ENCODE data around the gene NR2C2AP. TPM values are rescaled to one million over a fixed set of nuclear protein-coding genes. Genes with fewer than 3 reads are reported as not detected.

Gene NR2C2AP
- total RNA-seq, 1 experiment from 2014 or later, result 42.1 TPM

DNA sequence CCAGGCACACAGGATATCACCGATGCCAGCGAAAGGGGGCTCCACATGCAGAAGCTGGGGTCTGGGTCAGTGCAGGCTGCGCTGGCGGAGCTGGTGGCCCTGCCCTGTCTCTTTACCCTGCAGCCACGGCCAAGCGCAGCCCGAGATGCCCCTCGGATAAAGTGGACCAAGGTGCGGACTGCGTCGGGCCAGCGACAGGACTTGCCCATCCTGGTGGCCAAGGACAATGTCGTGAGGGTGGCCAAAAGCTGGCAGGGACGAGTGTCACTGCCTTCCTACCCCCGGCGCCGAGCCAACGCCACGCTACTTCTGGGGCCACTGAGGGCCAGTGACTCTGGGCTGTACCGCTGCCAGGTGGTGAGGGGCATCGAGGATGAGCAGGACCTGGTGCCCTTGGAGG, 15.7 kb upstream of the NR2C2AP start:
- BruUV-seq (replicated peaks), result no TSS peak
- no peaks in the 10 kb centered on the region for H3K4me1 ChIP-seq (ENCODE audit: control insufficient read depth, insufficient read depth, low read length)
- TF ChIP-seq, protein P1, sequence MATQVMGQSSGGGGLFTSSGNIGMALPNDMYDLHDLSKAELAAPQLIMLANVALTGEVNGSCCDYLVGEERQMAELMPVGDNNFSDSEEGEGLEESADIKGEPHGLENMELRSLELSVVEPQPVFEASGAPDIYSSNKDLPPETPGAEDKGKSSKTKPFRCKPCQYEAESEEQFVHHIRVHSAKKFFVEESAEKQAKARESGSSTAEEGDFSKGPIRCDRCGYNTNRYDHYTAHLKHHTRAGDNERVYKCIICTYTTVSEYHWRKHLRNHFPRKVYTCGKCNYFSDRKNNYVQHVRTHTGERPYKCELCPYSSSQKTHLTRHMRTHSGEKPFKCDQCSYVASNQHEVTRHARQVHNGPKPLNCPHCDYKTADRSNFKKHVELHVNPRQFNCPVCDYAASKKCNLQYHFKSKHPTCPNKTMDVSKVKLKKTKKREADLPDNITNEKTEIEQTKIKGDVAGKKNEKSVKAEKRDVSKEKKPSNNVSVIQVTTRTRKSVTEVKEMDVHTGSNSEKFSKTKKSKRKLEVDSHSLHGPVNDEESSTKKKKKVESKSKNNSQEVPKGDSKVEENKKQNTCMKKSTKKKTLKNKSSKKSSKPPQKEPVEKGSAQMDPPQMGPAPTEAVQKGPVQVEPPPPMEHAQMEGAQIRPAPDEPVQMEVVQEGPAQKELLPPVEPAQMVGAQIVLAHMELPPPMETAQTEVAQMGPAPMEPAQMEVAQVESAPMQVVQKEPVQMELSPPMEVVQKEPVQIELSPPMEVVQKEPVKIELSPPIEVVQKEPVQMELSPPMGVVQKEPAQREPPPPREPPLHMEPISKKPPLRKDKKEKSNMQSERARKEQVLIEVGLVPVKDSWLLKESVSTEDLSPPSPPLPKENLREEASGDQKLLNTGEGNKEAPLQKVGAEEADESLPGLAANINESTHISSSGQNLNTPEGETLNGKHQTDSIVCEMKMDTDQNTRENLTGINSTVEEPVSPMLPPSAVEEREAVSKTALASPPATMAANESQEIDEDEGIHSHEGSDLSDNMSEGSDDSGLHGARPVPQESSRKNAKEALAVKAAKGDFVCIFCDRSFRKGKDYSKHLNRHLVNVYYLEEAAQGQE (IDR thresholded peaks at IDR 0.05; ENCODE audit: insufficient read depth in 1 of 2, low read depth in 2 of 2, low read length in 1 of 2), result no peak
- TF ChIP-seq POLR2AphosphoS5 (IDR thresholded peaks at IDR 0.05; ENCODE audit: low read depth, low read length) (no peak), SIN3A (IDR thresholded peaks at IDR 0.05; ENCODE audit: borderline replicate concordance, insufficient read depth, low read depth, low read length) (no peak), TCF7L2 (IDR thresholded peaks at IDR 0.05; ENCODE audit: low read depth, low read length) (no peak)
- TF ChIP-seq, protein P2, sequence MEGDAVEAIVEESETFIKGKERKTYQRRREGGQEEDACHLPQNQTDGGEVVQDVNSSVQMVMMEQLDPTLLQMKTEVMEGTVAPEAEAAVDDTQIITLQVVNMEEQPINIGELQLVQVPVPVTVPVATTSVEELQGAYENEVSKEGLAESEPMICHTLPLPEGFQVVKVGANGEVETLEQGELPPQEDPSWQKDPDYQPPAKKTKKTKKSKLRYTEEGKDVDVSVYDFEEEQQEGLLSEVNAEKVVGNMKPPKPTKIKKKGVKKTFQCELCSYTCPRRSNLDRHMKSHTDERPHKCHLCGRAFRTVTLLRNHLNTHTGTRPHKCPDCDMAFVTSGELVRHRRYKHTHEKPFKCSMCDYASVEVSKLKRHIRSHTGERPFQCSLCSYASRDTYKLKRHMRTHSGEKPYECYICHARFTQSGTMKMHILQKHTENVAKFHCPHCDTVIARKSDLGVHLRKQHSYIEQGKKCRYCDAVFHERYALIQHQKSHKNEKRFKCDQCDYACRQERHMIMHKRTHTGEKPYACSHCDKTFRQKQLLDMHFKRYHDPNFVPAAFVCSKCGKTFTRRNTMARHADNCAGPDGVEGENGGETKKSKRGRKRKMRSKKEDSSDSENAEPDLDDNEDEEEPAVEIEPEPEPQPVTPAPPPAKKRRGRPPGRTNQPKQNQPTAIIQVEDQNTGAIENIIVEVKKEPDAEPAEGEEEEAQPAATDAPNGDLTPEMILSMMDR (IDR thresholded peaks at IDR 0.05), result no peak
- no peak overlapping the region for H3K4me3 ChIP-seq (ENCODE audit: low read depth in 2 of 2, low read length in 2 of 2)
- ATAC-seq, result no peak
- DNase-seq (ENCODE audit: low read depth, low spot score), result no peak
- ChIA-PET POLR2A (no interaction called here), CTCF (interaction anchor here (0.7 kb wide), 1 partner anchor 95 kb away, joined by 10 read pairs; no protein-coding TSS in a partner anchor)
- no peaks in the 10 kb centered on the region for H3K27me3 ChIP-seq (ENCODE audit: control insufficient read depth, insufficient read depth, low read length)
- in situ Hi-C loops (cut with HindIII; ENCODE audit: low pct_unique_long_range_greater_than_20kb, low sequenced_read_pairs), result no loop called here
- no peak overlapping the region for H3K27ac ChIP-seq (ENCODE audit: low read length)
- H3K36me3 ChIP-seq (ENCODE audit: control insufficient read depth, insufficient read depth, low read length), result no peaks in the 10 kb centered on the region
- intact Hi-C loops (cut with micrococcal nuclease; ENCODE audit: unreplicated experiment), result no loop called here
- no peaks in the 10 kb centered on the region for H3K9me3 ChIP-seq (ENCODE audit: control insufficient read depth, insufficient read depth, low read depth, low read length)

DNA sequence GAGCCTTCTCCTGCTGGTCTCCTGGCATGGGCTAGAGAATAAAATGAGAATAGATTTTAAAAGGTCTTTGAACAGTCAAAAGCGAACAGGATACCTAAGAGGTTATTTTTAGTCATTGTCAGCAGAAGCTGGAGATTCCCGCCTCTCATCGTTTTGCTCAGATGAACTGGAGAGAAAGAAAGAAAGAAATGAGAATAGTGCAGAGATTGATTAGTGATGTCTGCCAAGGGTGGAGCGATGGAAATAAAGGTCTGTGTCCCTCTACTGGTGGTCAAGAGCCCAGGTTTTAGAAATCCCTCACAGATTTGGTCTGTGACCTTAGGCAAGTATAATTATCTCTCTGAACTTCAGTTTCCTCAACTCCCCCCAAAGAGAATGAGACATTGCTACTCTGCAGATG, 13.9 kb upstream of the NR2C2AP start:
- no peak overlapping the region for H3K27ac ChIP-seq (ENCODE audit: low read length)
- ChIA-PET CTCF (no interaction called here), POLR2A (interaction anchor here (0.7 kb wide), 1 partner anchor 219 kb away, joined by 3 read pairs; no protein-coding TSS in a partner anchor)
- no peak for ATAC-seq
- H3K27me3 ChIP-seq (ENCODE audit: control insufficient read depth, insufficient read depth, low read length), result no peaks in the 10 kb centered on the region
- H3K36me3 ChIP-seq (ENCODE audit: control insufficient read depth, insufficient read depth, low read length), result no peaks in the 10 kb centered on the region
- no peak for DNase-seq (ENCODE audit: low read depth, low spot score)
- no peaks in the 10 kb centered on the region for H3K4me1 ChIP-seq (ENCODE audit: control insufficient read depth, insufficient read depth, low read length)
- no peaks in the 10 kb centered on the region for H3K9me3 ChIP-seq (ENCODE audit: control insufficient read depth, insufficient read depth, low read depth, low read length)
- intact Hi-C loops (cut with micrococcal nuclease; ENCODE audit: unreplicated experiment) (no loop called here), in situ Hi-C loops (cut with HindIII; ENCODE audit: low pct_unique_long_range_greater_than_20kb, low sequenced_read_pairs) (no loop called here)
- H3K4me3 ChIP-seq (ENCODE audit: low read depth in 2 of 2, low read length in 2 of 2), result no peak overlapping the region
- TF ChIP-seq POLR2AphosphoS5 (IDR thresholded peaks at IDR 0.05; ENCODE audit: low read depth, low read length), result no peak
- TF ChIP-seq, protein P1 (IDR thresholded peaks at IDR 0.05; ENCODE audit: insufficient read depth in 1 of 2, low read depth in 2 of 2, low read length in 1 of 2), result no peak
- BruUV-seq (replicated peaks), result no TSS peak
